Left kidney (tissue), 8 donors: ENCODE results near the gene SNX9. TPM values are rescaled to one million over a fixed set of nuclear protein-coding genes. Genes with fewer than 3 reads are reported as not detected.
"Not testable (repeated sequence)": the region's sequence is repeated elsewhere in the genome, so short reads cannot be mapped to it uniquely, and the experiment has no call there.

Experiments used
- DNase-seq: peaks from one replicate; pipeline ENCODE4 v3.0.0-alpha.2; 2013
- long read RNA-seq, 8 donors: transcript quantifications; one replicate each; lab custom pipeline, GENCODE V29; 2026
- polyA plus RNA-seq: library from polyadenylated mRNA; unstranded; fragments of 120-200 nt; gene quantifications from one replicate; pipeline ENCODE4 v1.2.1, GENCODE V29; 2013; ENCODE audit not compliant: insufficient read length

SNX9 gene
- polyA plus RNA-seq, result 39.7 TPM
- long read RNA-seq, donor 1, full-length matches to known transcripts, result 11 of 37 reads
- long read RNA-seq, donor 1, partial matches to known transcripts, result 26 of 37 reads
- long read RNA-seq, donor 1, other reads (novel, unspliced or antisense), result 0 of 37 reads
- long read RNA-seq, donor 2, full-length matches to known transcripts, result 12 of 12 reads
- long read RNA-seq, donor 2, partial matches to known transcripts, result 0 of 12 reads
- long read RNA-seq, donor 2, other reads (novel, unspliced or antisense), result 0 of 12 reads
- long read RNA-seq, donor 3, full-length matches to known transcripts, result 9 of 9 reads
- long read RNA-seq, donor 3, partial matches to known transcripts, result 0 of 9 reads
- long read RNA-seq, donor 3, other reads (novel, unspliced or antisense), result 0 of 9 reads
- long read RNA-seq, donor 4, result 0 reads
- long read RNA-seq, donor 5, full-length matches to known transcripts, result 15 of 37 reads
- long read RNA-seq, donor 5, partial matches to known transcripts, result 22 of 37 reads
- long read RNA-seq, donor 5, other reads (novel, unspliced or antisense), result 0 of 37 reads
- long read RNA-seq, donor 6, full-length matches to known transcripts, result 6 of 13 reads
- long read RNA-seq, donor 6, partial matches to known transcripts, result 7 of 13 reads
- long read RNA-seq, donor 6, other reads (novel, unspliced or antisense), result 0 of 13 reads
- long read RNA-seq, donor 7, full-length matches to known transcripts, result 11 of 11 reads
- long read RNA-seq, donor 7, partial matches to known transcripts, result 0 of 11 reads
- long read RNA-seq, donor 7, other reads (novel, unspliced or antisense), result 0 of 11 reads
- long read RNA-seq, donor 8, full-length matches to known transcripts, result 8 of 8 reads
- long read RNA-seq, donor 8, partial matches to known transcripts, result 0 of 8 reads
- long read RNA-seq, donor 8, other reads (novel, unspliced or antisense), result 0 of 8 reads

DNA sequence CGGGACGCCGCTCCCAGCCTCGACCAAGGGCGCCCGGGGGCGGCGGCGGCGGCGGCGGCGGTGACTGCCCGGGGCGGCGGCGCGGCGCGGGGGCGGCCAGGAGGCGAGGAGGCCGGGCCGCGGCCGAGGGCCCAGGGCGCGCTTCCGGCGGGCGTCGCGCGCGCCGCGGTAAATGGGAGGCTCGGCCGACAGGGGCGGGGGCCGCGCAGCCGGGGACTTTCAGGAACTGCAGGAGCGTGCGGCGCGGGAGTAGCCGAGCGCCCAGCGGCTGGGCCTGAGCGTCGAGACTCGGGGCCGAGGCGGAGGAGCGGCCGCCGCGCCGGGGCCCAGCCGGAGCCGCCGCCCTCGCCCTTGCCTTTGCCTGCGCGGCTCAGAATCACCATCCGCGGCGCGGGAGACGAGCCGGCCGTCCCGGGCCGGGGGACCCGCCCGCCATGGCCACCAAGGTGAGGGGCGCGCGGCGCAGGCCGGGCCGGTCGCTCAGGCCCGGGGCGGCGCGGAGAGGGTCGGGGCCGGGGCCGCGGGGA is at the start of gene SNX9:
Gene SNX9 (plus strand): TSS at position 246 of the 527 bp plus-strand sequence. CDS start 189 bp downstream, at position 435.
- peak; percentile 69 for DNase-seq

DNA sequence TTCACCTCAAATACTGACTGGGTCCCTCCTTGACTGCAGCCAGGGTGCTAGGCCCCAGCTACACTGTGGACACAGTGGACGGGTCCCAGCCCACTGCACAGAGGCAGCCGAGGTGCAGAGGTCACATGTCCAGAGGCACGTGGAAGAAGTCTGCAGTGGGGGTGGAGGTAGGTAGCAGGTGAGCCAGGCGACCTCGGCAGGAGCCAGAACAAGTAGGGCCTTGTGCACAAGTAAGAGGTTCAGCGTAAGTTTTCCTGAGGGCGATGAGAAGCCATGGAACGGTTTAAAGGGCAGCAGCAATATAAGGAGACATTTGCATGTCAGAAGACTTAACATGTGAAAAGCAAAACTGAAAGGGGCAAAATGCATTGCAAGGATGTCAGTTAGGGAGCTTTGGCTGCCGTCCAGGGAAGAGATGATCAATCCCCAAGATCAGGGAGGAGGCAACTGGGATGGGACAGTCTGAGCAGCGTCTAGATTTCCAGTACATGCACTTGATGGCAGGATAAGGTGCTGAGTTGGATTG is 49.7 kb upstream of the SNX9 start:
- DNase-seq, result no peak

DNA sequence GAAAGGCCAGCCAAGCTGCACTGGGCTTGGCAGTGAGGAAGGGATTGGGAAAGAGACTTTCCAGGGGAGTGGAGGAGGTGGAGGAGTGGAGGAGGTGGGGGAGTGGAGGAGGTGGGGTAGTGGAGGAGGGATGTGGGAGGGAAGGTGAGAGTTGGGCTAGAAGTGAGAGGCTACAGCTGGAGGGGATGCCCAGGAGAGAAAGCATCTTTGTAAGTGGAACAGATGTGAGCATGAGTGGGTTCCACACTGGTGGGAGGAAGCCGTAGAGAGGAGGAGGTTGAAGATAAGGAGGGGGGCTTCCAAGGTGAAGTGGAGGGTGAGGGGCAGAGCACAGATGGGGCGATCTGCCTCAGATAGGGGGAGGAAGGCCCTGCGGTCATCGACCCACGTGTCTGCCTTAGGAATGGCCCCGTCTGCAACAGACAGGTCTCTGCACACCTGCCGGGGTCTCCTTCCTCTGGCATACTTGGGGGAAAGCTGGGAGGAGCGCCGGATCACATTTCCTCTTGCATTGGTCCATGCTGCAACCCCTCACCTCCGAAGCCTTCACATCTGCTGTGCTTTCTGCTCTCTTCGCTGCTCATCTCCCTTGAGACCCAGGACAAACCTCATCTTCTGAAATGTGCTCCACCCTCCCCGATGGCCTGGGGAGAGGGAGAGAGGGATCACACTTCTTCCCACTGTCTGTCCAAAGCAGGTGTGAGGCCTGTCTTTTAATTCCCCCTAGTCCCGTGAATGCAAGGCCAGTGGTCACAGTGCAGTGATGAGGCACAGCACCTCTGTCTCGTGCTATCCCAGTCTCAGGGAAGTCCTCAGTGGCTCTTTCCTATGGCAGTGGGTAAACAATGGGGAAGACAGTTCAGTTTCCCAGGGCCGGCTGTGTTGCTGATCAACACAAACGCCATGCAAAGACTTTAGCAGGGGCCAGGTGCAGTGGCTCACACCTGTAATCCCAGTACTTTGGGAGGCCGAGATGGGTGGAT is 48.6 kb upstream of the SNX9 start:
- DNase-seq, result no peak

DNA sequence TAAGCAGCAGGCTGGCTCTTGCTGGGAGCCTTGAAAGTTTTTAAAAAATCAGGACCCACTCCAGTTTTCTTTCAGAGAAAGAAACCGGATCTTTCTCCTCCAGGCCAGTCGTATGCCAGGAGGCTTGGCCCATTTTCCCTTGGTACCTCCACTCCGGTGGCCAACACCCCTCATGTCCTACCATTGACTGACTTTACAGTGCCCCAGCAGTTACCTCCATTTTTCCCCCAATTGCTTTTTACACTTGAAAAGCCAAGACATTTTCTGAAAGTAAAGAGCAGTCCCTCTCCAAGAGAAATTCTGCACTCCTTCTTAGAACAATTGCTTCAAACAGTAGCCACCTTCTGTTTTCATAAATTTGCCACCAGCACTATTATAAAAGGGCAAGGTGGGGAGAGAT is 47.7 kb upstream of the SNX9 start:
- DNase-seq, result no peak

DNA sequence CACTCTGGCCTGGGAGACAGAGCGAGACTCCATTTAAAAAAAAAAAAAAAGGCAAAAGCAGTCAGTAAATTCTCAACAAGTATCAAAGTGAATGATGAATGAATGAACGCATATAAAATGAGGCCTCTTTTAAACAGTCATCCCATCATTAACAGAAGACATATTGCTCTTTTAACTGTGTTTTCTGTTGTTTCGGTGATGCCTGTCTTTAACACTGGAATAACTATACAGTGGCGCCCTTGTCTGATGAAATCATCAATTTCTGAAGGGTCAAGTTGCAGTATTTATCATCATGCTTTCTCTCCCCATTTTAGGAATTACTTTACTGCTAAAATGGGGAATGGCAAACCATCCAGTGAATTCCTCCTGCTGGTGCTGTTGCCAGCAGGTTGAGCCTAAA is 45.7 kb upstream of the SNX9 start:
- no peak for DNase-seq

DNA sequence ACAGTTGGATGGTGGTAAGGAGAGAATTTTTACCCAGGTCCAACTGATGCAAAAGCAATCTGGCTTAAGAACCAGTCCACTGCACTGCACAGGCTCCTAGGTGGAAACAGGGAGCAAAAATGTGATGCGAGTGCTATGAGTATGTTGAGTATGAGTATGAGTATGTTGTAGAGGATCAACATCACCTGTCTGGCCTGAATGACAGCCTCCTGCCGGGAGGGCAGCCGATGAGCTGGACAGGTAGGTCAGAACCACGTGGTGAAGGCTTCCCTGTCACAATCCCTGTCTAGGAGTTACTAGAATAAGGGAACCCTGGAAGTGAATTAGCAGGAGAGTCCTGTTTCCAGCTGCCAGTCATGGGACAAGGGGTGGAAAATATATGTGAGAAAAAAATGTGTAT is 44.3 kb upstream of the SNX9 start:
- DNase-seq, result no peak

DNA sequence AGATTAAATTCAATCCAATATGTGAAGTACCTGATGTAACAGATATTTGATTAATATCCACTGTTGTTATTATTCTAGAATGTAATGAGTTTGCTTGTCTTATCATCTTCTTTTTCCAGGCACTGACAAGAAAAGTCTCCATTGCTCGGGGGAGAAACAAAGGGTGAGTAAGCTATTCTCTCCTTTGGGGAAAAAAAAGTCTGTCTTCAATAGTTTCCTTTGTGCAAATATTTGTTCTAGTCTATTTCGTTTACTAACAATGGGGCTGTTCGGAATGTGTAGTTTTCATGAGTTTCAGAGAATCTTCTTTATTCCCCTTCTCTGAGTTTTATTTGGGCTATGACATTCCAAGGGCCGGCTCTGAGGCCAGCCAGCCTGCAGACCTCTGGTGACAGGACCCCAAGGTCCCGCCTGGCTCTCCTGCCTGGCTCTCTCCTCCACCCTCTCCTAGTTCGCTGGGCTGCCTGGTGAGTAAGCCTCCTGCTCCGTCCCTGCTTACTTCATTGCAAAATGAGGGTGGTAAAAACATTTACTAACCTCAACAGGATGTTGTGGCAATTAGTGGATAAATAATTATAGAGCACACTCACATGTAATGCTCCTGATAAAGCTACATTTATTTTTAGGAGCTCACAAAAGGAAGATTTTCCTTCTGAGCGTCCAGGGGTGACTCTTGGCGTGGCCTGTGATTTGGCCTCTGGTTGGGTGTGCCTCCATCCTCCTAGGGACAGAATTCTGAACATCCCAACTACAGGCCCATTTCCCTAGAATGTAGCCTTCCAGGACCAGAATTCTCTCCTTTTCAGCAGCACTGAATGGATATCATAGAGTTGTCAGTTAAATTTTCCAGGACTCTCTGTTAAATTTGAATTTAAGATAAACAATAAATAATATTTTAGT is 43.1 kb upstream of the SNX9 start:
- no peak for DNase-seq

DNA sequence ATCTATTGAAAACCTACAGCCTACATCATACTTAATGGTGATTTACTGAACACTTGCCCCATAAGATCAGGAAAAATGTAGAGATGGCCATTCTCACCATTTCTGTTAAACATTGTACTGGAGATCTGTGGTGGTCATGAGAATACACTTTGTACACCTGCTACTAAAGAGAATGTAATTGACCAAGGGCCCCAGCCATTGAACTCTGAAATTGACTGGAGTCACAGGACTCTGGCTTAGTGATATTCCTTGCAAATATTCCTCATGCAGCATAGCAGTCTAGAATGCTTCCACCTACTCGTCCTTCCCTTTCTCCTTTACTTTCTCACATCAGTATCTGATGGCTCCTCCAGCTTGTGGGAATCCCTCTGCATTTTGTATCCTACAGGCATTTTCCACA is 37.4 kb upstream of the SNX9 start:
- no peak for DNase-seq

DNA sequence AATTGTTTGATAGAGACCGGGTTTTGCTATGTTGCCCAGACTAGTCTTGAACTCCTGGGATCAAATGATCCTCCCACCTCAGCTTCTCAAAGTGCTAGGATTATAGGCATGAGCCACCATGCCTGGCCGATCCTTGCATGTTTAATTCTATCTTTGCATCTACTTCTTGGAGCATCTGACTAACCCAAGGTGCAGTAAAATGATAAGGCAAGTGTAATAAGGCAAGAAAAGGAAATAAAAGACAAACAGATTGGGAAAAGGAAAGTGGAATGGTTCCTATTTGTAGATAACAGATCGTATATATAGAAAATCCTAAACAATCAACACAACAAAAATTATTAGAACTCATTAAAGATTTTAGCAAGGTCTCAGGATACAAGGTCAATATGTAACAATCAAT is 36.8 kb upstream of the SNX9 start:
- no peak for DNase-seq

DNA sequence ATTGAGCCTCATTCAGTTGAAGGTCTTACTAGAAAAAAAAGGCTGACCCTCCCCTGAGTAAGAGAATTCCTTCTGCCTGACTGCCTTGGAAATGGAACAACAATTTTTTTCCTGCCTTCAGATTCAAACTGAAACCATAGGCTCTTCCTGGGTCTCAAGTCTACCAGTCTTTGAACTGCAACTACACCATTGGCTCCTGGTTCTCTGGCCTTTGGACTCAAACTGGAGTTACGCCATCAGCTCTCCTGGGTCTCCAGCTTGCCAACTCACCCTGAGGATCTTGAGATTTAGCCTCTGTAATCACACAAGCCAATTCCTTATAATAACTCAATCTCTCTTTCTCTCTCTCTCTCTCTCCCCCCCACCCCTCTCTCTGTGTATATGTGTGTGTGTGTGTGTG is 36.0 kb upstream of the SNX9 start:
- no peak for DNase-seq

DNA sequence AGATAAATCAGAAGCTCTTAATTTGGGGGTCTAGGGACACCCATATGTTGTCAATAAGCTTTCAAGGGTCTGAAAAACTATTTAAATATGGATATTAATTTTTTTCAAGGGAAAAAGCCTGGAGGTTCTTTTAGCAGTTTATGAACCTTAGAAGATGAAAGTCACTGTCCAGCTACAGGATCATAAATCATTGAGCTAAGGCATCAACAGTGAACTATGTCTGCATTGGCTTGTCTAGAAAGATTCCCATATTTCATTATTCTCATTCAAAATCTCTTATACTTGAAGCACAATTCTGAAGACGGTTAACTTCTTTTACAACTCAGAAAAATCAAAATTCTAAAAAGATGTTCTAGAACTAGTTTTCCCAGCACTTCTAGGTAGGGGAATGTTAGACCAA is 34.9 kb upstream of the SNX9 start:
- no peak for DNase-seq

DNA sequence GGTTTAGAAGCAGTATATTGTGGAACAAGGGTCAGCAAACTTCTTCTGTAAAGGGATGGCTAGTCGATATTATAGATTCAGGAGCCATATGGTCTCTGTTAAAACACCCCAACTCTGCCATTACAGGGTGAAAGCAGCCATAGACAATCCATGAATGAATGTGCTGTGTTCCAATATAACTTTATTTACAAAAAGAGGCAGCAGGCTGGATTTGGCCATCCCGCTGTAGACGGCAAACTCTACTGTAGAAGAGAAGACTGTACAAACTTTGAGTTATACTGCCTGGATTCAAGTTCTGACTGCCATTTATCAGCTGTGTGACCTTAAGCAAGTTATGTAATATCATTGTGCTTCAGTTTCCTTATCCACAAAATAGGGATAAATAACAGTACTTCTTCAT is 33.7 kb upstream of the SNX9 start:
- DNase-seq, result no peak

DNA sequence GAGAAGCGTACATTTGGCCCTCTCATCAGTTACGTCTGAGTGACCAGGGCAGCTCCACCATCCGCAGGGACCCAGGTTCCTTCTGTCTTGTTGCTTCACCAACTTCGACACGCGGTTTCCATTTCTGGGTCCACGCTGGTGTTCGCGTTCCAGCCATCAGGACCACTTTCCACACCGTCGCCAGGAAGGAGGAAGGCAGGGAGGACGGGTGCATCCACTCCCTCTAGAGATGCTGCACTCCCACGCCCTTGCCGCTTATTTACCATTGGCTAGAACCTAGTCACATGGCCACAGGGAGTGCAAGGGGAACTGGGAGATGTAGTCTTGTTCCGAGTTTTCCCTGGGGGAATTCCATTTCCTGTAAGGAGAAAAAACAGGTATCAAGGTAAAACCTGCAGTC is 33.2 kb upstream of the SNX9 start:
- no peak for DNase-seq

DNA sequence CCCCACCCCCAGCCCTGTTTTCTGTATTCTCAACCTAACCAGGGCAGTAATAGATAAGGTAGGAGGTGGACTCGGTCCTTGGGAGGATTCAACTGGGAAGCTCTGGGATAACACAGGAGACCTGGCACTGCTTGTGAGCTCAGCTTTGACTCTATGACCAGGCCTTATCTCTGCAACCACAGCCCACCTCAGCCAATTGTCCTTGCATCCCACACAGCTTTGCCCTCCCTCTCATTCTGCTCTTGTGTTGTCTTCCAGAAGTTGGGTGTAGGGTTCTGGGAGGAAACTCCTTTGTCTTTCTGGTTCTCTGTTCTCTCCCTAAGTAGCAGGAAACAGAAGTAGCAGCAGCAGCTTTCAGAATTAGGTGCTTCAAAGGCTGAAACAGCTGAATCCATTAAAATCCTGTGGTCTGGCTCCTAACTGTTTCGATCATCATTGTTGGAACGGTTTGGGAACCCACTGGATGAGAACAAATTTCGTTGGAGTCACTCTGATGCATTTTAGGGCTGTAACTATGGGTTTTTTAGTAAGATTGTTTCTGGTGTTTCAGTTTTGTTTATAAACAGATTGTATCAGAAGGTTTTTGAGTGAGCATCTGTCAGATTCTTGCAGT is 32.4 kb upstream of the SNX9 start:
- no peak for DNase-seq

DNA sequence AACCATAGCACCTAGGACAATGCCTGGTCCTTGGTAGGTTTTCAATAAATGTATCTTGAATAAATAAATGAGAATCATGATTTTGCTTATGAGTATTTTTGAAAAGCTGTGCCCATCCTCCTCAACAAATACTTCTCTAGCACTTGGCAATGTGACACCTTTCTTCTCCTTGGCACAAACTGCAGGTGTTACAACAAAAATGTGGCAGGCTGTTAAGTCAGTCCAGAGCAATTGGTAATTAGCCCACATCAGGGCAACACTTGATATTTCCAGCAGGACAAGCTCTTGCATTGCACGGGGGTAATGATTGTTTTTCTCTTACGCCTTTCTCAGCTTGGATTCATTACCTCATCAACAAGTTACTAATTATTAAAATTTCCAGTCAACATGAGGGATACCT is 31.6 kb upstream of the SNX9 start:
- no peak for DNase-seq

DNA sequence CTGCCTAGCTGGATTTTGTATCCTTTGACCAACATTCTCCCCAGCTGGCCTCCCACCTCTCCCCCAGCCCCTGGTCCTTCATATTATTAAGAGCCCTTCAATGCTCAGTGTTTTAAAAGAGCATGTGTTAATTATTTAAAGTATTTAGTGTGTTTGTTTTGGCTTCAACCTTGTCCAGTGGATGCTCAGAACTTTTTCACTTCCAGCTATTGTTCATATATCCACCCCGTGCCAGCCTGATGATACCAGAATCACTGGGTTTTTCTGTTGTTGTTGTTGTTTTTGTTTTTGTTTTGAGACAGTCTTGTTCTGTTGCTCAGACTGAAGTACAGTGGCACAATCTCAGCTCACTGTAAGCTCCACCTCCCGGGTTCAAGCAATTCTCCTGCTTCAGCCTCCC is 30.4 kb upstream of the SNX9 start:
- DNase-seq, result no peak

DNA sequence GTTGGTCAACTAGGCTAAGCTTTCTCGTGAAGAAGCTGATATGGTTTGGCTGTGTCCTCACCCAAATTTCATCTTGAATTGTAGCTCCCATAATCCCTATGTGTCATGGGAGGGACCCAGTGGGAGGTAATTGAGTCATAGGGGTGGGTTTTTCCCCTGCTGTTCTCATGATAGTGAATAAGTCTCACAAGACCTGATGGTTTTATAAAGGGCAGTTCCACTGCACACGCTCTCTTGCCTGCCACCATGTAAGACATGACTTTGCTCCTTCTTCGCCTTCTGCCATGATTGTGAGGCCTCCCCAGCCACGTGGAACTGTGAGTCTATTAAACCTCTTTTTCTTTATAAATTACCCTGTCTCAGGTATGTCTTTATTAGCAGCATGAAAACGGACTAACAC is 29.0 kb upstream of the SNX9 start:
- DNase-seq, result not testable (repeated sequence)

DNA sequence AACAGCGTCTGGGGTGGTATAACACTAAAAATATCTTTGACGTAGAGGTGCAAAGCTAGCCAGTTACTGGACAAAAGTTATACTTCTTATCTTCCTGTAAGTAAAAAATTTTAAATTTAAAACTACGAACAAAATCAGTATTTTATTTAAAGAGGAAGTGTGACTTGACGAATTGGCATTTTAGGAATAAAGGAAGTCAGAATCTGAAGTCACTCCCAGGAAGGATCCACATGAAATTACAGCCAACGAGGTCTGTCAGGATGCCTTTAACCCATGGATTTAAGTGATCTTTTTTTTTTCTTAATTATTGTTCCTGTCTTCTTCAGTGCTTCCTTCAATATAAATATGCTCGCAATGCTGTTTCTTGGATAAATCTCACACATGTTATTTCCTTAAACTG is 27.2 kb upstream of the SNX9 start:
- no peak for DNase-seq

DNA sequence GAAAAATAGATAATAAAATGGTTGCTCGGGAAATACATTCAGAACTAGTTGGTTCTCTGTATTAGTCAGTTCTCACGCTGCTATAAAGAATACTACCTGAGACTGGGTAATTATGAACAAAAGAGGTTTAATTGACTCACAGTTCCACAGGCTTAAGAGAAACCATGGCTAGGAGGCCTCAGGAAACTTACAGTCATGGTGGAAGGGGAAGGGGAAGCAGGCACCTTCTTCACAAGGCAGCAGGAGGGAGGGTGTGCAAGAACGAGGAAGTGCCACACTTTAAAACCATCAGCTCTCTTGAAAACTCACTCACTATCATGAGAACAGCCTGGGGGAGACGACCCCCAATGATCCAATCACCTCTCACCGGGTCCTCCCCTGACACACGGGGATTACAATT is 24.2 kb upstream of the SNX9 start:
- DNase-seq, result no peak

DNA sequence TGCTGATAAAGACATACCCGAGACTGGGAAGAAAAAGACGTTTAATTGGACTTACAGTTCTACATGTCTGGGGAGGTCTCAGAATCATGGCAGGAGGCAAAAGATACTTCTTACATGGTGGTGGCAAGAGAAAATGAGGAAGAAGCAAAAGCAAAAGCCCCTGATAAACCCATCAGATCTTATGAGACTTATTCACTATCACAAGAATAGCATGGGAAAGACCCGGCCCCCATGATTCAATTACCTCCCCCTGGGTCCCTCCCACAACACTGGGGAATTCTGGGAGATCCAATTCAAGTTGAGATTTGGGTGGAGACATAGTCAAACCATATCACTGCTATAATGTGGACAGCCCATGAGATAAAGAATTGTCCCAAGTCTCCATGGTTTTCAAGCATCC is 23.5 kb upstream of the SNX9 start:
- DNase-seq, result not testable (repeated sequence)
